ENCODE results near the gene CDK14.
"Not testable (repeated sequence)": the region's sequence is repeated elsewhere in the genome, so short reads cannot be mapped to it uniquely, and the experiment has no call there.

CDK14 gene

DNA sequence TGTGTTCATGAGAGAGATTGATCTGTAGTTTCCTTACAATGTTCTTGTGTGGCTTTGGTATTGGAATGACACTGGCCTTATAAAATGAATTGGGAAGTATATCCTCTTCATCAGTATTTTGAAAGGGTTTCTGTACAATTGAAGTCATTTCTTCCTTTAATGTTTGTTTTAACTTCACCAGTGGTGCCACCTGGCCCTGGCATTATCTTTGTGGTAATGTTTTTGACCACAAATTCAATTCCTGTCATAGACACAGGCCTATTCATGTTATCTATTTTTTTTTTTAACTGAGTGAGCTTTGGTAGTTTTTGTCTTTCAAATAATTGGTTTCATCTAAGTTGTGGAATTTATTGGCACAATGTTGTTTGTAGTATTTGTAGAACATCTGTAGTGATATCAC lies 127.7 kb downstream of the CDK14 start:
- peak; percentile 51 for FAIRE-seq

DNA sequence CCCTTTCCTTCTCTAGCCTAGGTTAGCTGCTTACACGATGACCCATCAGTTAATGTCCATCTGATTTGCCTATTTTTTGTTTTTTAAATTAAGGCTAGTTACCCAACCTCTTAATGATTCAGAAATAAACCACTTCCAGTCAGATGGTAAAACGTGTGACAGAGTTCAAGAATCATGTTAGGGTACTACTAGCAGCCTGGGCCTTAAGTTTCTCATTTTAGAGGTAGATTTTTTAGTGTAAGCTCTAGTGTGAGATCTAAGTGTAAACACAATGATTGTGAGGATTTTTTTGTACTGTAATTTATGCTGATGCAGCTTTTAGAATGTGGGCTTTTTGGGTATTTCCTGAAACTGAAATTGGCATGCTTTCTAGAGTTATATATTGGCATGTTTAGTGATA lies 130.0 kb downstream of the CDK14 start:
- peak; percentile 64 for FAIRE-seq

DNA sequence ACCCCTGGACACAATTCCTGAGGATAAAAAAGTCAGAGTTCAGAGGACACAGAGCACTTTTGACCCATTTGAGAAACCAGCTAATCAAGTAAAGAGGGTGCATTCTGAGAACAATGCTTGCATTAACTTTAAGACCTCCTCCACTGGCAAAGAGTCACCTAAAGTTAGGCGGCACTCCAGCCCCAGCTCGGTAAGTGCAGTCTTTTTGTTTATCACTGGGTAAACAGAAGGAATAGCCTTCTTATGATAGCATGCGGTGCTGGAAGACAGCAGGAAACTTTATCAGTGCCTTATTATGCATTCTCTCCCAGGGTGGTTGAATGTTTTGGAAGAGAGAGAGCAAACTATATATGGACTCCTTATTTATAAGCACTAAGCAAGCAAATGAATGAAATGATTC lies 130.5 kb downstream of the CDK14 start:
- no peak for FAIRE-seq

DNA sequence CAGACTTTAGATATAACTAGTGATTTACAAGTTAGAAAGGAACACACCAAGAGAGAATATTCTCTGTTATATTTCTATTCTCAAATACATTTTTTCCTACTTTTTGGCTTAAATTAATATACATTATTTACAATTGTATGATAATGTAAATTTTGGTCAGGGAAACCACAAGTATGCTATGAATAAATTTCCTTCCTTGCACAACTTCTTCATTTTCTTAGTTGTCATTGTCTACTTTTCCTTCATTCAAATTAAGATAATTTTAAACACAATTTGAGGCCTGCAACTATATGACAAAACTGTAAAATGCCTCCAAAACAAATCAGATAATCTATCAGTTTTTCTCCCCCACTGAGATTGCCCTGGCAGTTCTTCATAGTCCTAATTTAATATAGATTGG lies 131.3 kb downstream of the CDK14 start:
- FAIRE-seq = peak; percentile 80

DNA sequence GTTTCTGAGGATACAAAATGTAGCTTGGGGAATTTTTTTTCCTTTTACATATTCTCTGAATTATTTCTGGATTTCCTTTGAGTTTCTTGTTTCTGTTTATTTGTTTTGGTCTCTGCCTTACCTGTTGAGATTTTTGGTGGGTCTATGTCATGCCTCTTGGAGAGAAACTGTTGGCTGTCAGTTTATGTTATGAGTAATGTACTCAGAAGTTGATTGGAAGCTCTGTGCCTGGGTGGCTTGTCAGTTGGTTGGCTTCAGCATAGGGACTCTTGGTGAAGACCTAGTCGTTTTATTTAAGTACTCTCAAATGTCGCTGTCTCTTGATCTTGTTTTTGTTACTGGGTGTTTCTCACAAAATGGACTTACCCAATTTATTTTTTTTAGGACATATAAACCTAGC lies 132.4 kb downstream of the CDK14 start:
- FAIRE-seq = no peak

DNA sequence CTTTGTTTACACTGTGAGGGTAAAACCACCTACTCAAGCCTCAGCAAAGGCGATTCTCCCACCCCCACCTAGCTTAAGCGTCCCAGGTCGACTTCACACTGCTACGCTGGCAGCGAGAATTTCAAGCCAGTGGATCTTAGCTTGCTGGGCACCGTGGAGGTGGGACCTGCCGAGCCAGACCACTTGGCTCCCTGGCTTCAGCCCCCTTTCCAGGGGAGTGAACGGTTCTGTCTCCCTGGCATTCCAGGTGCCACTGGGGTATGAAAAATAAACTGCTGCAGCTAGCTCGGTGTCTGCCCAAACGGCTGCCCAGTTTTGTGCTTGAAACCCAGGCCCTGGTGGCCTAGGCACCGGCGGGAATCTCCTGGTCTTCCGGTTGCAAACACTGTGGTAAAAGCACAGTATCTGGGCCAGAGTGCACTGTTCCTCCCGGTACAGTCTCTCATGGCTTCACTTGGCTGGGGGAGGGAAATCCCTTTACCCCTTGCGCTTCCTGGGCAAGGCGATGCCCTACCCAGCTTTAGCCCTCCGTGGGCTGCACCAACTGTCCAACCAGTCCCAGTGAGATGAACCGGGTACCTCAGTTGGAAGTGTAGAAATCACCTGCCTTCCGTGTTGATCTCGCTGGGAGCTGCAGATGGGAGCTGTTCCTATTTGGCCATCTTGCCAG lies 139.6 kb downstream of the CDK14 start:
- FAIRE-seq = not testable (repeated sequence)

DNA sequence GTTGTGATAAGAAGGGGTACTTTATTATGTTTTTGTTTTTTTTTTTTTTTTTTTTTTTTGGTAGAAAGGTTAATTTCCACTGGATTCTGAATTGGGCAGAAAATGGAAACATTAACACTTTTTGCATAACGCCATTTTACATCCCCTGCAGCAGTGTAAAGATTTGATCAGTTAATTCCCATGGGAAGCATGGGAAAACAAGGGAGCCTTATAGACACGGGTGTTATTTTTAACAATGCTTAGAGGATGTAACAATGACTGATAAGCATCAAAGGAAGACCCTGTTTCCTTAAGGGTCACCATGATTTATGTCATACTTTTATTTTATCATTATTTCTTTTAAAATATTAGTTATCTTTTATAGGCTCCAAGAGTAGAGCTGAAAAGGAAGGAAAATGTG lies 140.2 kb downstream of the CDK14 start:
- FAIRE-seq = no peak

DNA sequence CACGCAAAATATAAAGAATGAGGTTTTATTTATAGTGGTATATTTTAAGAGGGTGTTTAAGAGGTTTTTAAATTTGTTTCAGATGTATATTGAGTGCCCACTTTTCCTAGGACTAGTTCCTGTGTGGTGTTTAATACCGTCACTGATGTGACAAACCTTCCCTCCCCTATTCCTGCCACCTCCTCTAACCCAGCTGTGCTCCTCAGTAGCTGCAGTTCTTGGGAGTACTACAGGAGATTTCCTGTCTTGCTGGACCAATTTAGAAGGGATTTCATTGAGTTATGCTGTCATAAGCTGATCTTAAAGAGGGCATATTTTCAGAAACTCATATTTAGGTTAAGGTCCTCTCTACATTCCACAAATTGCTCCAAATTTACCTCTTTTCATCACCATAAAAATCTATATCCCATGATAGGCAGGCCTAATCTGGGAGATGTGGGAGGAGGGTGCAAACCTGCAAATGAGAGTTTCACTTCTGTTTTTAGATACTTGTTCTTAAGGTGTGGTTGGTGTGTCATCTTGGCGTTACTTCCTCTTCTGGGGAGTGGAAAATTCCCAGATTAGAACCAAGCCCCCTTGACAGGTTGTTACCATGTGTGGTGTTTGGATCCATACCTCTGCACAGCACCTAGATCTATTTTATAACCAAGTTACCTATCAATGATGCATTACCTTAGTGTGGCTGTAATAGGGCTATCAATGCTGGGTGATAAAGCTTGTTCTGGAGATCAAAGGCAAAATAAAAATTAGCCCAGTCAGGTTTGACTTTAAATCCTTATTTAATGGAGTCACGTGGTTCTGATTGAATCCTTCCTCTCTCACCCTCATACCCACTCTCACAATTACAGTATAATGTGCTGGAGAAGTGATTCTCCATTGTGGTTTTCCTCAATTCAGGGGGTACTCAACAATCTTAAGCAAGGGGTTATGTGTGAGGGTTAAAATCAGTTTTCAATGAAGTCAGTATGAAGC lies 141.1 kb downstream of the CDK14 start:
- no peak for FAIRE-seq

DNA sequence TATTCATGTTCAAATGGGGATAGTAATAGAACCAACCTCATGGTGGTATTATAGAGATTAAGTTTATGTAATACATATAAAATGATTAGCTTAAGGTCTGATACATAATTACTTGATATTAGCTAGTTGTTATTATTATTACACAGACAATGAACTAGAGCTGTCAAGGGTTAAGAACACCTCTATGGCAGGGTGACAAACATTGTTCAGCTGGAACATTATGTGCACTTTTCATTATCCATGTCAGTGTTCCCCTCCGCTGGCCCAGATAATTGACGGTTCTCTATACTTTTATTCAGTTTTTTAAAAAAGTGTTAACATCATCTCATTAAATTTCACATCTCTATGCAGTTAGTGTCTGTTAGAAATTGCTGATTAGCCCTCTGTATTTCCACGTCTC lies 142.1 kb downstream of the CDK14 start:
- no peak for FAIRE-seq

DNA sequence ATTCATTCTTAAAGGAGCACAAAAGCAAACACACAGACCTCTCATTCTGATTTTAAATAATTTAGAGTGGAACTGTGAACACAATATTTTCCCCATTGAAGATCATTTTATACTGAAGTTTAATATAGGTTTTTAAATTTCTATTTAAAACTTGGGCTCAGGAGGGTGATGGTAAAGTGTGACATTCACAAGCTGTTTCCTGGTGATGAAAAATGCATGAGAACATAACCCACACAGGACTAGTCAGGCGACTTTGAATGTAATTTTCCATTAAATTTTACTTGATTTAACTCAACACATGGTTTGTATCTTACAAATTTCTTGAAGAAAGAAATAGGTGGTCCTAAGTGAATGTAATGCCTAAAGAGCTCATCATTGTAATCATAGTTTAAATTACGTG lies 143.6 kb downstream of the CDK14 start:
- peak; percentile 62 for FAIRE-seq

DNA sequence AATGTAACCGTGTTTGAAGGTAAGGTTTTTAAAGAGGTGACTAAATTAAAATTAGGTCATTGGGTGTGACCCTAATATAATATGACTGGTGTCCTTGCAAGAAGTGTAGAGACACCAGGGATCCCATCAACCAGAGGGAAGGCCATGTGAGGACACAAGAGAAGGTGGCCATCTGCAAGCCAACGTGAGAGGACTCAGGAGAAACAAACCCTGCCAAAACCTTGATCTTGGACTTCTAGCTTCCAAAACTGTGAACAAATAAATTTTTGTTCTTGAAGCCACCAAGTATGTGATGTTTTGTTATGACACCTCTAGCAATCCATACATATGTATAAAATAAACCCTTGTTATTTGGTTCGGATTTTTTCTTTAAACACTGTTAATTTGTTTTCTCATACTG lies 144.3 kb downstream of the CDK14 start:
- no peak for FAIRE-seq

DNA sequence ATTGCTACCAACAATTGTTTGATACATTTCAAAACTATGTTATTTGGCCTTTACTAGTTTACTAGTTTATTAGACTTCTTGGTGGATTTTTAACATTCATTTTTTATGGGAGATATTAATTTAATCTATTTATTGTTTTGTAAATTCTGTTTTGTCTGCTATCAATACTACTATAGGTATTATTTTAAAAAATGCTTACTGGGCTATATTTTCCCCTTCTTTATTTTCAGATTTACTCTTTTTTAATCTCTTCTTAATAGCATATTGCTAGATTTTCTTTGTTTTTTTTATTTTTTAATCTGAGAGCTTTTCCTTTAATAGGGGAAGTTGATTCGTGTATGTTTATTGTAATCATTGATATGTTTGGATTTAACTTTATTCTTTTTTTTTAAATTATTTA lies 147.5 kb downstream of the CDK14 start:
- FAIRE-seq = no peak

DNA sequence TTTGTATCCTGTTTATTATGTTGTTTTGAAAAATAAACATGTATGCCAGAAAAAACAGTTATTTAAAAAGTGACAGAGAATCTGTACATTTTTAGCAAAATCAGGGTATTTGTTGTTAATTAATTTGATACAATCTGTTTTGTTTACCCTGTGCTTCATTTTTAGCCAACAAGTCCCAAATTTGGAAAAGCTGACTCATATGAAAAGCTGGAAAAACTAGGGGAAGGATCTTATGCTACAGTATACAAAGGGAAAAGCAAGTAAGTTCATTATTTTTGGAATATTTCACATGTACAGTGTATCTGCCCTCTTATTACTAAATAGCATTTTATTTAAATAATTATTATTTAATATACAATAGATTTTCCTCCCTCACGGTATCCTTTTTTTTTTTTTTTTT lies 151.4 kb downstream of the CDK14 start:
- FAIRE-seq = peak; percentile 72

DNA sequence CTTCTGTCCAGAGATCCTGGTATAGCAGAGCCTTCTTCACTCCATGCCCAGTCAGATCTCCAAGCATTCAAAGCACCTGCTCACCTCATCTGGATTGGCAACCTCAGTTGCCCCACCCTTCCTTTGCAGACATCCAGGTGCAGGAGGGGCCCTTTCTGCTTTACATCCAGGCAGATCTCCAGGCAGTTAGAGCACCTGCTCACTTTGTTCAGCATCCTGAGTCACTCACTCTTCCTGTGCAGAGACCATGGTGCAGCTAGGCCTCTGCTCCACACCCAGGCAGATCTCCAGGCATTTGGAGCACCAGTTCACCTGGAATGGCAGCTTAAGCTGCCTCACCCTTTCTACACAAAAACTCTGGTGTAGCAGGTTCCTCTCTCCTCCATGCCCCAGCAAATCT lies 153.1 kb downstream of the CDK14 start:
- no peak for FAIRE-seq

DNA sequence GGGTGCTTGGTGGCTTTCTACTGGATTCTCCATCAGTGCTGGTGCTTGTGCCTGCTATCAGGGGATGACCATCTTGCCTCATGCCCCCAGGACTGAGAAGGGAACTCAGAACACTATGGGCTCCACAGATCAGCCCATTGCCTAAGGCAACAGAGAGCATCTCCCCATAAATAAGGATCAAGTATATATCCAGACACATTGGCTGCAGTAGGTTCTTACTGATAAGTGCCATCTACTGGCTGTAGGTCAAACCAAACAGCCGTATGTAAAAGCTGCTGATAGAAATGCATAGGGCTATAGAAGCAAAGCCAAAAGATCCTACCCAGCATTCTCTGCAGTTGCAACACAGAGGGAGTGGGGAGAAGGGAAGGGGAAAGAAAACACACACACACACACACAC lies 153.7 kb downstream of the CDK14 start:
- no peak for FAIRE-seq

DNA sequence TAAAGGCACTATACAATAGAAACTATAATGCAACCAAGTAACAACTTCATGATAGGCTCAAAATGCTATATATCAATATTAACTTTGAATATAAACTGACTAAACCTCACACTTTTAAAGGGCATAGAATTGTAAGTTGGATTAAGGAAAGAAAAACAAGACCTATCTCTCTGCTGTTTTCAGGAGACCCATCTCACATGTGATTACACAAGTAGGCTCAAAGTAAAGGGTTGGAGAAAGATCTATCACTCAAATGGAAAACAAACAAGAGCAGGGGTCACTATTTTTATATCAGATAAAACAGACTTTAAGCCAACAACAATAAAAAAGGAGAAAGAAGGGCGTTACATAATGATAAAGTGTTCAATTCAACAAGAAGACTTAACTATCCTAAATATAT lies 155.5 kb downstream of the CDK14 start:
- FAIRE-seq = peak; percentile 58

DNA sequence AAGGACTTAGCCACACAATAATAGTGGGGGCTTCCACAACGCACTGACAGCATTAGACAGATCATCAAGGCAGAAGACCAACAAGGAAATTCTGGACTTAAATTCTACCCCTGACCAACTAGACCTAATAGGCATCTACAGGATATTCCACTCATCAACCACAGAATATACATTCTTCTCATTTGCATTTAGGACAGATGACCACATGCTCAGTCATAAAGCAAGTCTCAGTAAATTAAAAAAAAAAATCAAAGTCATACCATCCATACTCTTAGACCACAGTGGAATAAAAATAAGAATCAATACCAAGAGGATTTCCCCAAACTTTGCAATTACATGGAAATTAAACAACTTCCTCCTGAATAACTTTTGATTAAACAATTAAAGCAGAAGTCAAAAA lies 155.9 kb downstream of the CDK14 start:
- no peak for FAIRE-seq

DNA sequence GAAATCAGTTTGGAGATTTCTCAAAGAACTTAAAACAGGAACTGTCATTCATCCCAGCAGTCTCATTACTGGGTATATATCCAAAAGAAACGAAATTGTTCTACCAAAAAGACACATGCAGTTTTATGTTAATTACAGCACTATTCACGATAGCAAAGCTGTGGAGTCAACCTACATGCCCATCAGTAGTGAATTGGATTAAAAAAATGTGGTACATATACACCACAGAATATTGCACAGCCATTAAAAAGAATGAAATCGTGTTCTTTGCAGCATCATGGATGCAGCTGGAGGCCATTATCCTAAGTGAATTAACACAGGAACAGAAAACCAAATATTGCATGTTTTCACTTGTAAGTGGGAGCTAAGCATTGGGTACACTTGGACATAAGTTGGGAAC lies 158.9 kb downstream of the CDK14 start:
- no peak for FAIRE-seq

DNA sequence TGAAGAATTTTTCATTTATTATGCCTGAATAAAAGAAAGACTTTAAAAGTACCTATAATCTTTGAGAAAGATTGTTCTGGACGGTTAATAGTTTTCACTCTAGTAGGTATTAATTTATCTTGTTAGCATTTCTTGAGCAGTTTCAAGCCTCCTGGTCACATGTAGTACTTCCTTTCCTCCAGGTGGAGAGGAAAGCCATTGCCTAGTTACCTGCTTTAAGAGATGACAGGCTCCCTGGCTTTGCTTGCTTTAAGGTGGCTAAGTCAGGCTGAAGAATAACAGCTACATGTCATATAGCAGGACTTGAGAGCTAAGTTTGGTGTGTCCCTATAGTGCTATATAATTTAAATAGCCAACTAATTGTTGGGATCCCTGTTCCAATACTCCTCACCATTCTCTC lies 160.2 kb downstream of the CDK14 start:
- no peak for FAIRE-seq

DNA sequence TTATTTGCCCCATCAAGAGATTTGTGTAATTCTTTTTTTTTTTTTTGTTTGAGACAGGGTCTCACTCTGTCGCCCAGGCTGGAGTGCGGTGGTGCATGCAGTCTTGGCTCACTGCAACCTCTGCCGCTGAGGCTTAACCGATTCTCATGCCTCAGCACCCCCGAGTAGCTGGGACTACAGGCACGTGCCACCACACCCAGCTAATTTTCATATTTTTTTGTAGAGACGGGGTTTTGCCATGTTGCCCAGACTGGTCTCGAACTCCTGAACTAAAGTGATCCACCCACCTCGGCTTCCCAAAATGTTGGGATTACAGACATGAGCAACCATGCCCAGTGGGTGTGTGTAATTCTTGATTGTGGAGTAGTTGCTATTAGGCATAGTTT lies 161.4 kb downstream of the CDK14 start:
- not testable (repeated sequence) for FAIRE-seq

DNA sequence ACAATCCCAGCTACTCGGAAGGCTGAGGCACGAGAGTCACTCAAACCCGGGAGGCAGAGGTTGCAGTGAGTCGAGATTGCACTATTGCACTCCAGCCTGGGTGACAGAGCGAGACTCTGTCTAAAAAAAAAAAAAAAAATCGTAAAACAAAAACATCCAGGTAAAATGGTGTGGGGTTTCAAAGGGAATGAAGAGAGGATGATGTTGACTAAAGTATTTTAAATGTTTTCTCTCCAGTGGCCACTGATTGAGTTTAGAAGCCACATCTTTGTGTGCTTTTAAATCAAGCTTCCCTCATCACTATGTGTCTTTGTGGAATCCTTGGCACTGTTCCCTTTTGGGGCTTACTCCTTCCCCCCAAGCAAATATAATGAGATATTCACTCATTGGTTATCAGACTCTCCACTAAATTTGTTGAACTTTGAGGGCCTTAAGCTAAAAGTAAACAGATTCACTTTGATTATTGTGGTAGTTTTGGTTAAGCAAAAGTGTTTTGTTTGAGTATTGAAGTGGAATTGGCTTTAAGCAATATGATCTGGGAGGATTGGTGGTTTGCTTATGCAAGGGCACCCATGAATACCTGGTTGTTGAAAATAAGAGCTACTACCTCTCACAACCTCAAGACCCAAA lies 162.9 kb downstream of the CDK14 start:
- no peak for FAIRE-seq

DNA sequence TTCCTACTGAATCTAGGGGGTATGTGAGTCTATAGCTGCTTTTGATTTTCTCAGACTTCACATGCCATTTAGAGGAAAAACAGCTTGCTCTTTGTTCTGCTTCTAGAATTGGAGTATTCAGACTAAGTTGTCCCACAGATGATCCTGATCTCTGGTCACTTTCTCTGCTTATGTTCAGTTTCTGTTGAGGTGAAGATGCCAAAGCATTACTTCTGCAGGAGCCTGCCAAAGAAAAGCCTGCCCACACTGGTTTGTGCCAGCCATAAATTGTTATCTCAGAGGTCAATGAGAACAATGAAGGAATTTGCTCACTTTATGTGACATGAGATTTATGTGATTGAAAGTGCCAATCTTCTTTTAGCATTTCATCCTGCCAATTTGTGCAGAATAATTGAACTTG lies 163.6 kb downstream of the CDK14 start:
- FAIRE-seq = no peak

DNA sequence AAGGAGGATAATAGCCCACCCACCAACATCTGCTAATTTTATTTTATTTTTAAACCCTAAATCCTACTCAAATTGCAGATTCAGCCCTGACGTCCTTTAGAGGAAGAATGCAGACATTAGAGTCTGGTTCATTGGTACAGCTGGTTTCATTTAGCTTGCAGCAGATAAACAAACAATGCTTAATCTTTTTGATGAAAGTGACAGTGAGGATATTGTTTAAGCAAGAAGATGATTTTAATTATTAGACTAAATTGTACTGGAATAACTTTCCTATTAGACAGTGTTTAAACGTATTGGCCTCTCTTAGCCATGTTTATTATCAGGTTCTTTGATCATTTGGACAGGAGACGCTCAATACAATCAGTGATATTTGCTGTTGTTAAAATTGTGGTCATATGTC lies 164.8 kb downstream of the CDK14 start:
- peak; percentile 68 for FAIRE-seq

DNA sequence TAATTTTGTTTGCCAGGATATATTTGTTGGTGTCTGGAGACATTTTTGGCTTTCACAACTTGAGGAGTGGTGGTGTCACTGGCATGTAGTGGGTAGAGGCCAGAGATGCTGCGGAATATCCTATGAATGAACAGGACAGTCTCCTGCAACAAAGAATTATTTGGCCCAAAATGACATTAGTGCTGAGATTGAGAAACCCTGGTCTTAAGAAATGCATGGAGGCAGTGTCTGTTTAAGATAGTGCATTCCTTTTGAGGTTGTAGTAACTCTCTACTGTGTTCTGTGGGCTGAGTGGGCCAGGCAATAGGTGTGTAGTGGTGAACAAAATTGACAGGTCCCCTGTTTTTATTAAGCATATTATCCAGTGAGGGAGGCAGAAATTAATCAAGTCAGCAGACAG lies 165.5 kb downstream of the CDK14 start:
- no peak for FAIRE-seq
